Osteoblast (primary cell): ENCODE measurements around the gene GRAMD4. TPM values are rescaled to one million over a fixed set of nuclear protein-coding genes. Genes with fewer than 3 reads are reported as not detected.

Source experiments
- DNase-seq: peaks from one replicate; pipeline ENCODE4 v3.0.0; 2011; ENCODE audit warnings: low spot score, mixed read lengths; ENCODE audit not compliant: insufficient read length; ENCODE audit errors: missing footprints
- H2AFZ ChIP-seq: 2 replicates; pipeline ENCODE4 v1.6.0; 2011; ENCODE audit warnings: mild to moderate bottlenecking, low read length
- H3K27ac ChIP-seq: 2 replicates; pipeline ENCODE4 v1.5.1; 2011; ENCODE audit warnings: mild to moderate bottlenecking, low read depth, low read length, moderate library complexity
- H3K27me3 ChIP-seq: 2 replicates; pipeline ENCODE4 v1.6.0; 2012; ENCODE audit warnings: mild to moderate bottlenecking, control low read depth, inconsistent platforms, low read length, moderate library complexity; ENCODE audit not compliant: insufficient read depth
- H3K36me3 ChIP-seq: 2 replicates; pipeline ENCODE4 v1.5.1; 2011; ENCODE audit warnings: mild to moderate bottlenecking, low read length, control low read depth, moderate library complexity; ENCODE audit not compliant: insufficient read depth
- H3K4me1 ChIP-seq: 2 replicates; pipeline ENCODE4 v1.5.1; 2011; ENCODE audit warnings: mild to moderate bottlenecking, low read length, control low read depth, moderate library complexity; ENCODE audit not compliant: insufficient read depth
- H3K4me2 ChIP-seq: 2 replicates; pipeline ENCODE4 v1.6.0; 2011; ENCODE audit warnings: mild to moderate bottlenecking, low read length; ENCODE audit not compliant: insufficient read depth
- H3K4me3 ChIP-seq: fragments of 200-600 bp; sonication (generic); 3 replicates; pipeline ENCODE4 v1.5.1; 2012; ENCODE audit warnings: mild to moderate bottlenecking, low read length, inconsistent platforms; ENCODE audit not compliant: insufficient read depth
- H3K79me2 ChIP-seq: 2 replicates; pipeline ENCODE4 v1.6.0; 2012; ENCODE audit warnings: mild to moderate bottlenecking, low read length, control low read depth, inconsistent platforms; ENCODE audit not compliant: insufficient read depth
- H3K9me3 ChIP-seq: 2 replicates; pipeline ENCODE4 v1.5.1; 2011; ENCODE audit warnings: low read depth, low read length, control low read depth
- H4K20me1 ChIP-seq: 2 replicates; pipeline ENCODE4 v1.6.0; 2012; ENCODE audit warnings: mild to moderate bottlenecking, low read length, control low read depth; ENCODE audit not compliant: insufficient read depth
- total RNA-seq: library from RNA; depleted of rRNA; stranded (reverse); fragments of >200 nt; gene quantifications from 2 replicates; pipeline ENCODE4 v1.2.3, GENCODE V29; 2012
- TF ChIP-seq, protein P1 (sequence below): IDR thresholded peaks from 2 replicates; pipeline ENCODE4 v1.5.1; 2011; ENCODE audit warnings: mild to moderate bottlenecking, low read depth, low read length, moderate library complexity; ENCODE audit errors: extremely low read depth

Gene GRAMD4
- total RNA-seq, 1 donor: 17.0 TPM

DNA sequence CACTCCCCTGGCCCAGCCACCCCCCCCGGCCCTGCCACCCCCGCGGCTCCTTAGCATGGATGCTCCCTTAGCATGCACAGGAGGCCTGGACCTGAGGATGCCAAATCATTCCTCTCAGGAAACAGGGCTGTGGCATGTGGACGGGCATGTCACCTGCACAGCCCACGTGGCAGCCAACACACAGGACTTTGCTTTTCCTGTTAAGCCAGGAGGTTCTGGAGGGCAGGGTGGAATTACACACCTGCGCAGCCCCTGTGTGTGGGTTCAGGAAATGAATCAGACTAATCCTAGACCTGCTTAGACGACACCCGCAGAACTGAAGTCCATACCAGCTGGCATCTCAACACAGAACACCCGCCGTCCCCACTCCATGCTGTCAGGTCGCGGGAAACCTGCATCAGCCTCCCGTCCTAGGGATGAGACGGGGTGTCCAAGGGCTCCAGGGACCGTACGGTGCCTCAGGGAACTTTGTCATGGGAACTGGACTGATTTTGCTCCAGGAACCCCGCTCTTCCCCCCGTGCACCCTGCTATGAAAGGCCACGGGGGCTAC, 107.7 kb downstream of the GRAMD4 start:
- Histone ChIP-seq H3K27ac (no peak overlapping the region), H3K27me3 (no peaks in the 10 kb centered on the region), H4K20me1 (peaks cover 41% of the 10 kb centered on the region), H3K36me3 (peaks cover 11% of the 10 kb centered on the region), H3K4me3 (no peak overlapping the region), H3K9me3 (no peaks in the 10 kb centered on the region), H3K79me2 (peaks cover 85% of the 10 kb centered on the region), H3K4me2 (no peak overlapping the region), H3K4me1 (no peaks in the 10 kb centered on the region), H2AFZ (no peak overlapping the region)
- TF ChIP-seq, protein P1, sequence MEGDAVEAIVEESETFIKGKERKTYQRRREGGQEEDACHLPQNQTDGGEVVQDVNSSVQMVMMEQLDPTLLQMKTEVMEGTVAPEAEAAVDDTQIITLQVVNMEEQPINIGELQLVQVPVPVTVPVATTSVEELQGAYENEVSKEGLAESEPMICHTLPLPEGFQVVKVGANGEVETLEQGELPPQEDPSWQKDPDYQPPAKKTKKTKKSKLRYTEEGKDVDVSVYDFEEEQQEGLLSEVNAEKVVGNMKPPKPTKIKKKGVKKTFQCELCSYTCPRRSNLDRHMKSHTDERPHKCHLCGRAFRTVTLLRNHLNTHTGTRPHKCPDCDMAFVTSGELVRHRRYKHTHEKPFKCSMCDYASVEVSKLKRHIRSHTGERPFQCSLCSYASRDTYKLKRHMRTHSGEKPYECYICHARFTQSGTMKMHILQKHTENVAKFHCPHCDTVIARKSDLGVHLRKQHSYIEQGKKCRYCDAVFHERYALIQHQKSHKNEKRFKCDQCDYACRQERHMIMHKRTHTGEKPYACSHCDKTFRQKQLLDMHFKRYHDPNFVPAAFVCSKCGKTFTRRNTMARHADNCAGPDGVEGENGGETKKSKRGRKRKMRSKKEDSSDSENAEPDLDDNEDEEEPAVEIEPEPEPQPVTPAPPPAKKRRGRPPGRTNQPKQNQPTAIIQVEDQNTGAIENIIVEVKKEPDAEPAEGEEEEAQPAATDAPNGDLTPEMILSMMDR: no peak
- peak; percentile 10 for DNase-seq

DNA sequence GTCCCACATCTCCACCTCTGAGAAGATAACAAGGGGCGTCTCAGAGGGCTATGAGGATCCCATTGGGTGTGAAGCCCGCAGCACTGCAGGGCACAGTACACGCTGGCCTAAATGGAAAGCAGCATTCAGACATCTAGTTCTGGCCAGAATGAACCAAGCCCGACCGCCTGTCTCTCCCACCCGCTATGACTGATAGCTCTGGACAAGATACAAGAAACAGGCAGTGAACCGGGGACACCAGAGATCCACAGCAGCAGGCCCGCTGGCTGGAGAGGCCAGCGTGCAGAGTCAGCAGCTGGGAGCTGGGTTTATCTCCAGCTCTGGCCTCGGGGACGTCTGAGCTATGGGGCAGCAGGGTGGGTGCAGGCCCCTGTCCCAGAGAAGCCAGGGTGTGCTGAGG, 108.3 kb downstream of the GRAMD4 start:
- no peak overlapping the region for H3K27ac ChIP-seq
- H4K20me1 ChIP-seq: peaks cover 38% of the 10 kb centered on the region
- peaks cover 85% of the 10 kb centered on the region for H3K79me2 ChIP-seq
- no peak overlapping the region for H3K4me2 ChIP-seq
- peak; percentile 25 for DNase-seq
- H3K27me3 ChIP-seq: no peaks in the 10 kb centered on the region
- no peak overlapping the region for H2AFZ ChIP-seq
- H3K4me1 ChIP-seq: no peaks in the 10 kb centered on the region
- H3K36me3 ChIP-seq: peaks cover 11% of the 10 kb centered on the region
- H3K4me3 ChIP-seq: no peak overlapping the region
- no peaks in the 10 kb centered on the region for H3K9me3 ChIP-seq
- TF ChIP-seq, protein P1: no peak

Other genes with a start within 250 kb of the GRAMD4 start
- 2.7 and 3.6 TPM in 2 replicates for gene CELSR1, start 82.8 kb upstream of the GRAMD4 start, total RNA-seq
- 27.7 and 28.2 TPM in 2 replicates for gene CERK, start 117.9 kb downstream of the GRAMD4 start, total RNA-seq
- gene TBC1D22A, start 142.3 kb downstream of the GRAMD4 start, total RNA-seq: 17.7 and 18.9 TPM in 2 replicates